B cell (primary cell): Measurements from ENCODE around the gene RNF220.

Experiments
- EZH2 ChIP-seq: IDR thresholded peaks from 2 replicates; pipeline ENCODE4 v1.6.1; 2012; ENCODE audit warnings: borderline replicate concordance, low read depth, mild to moderate bottlenecking, moderate library complexity, low read length; ENCODE audit not compliant: insufficient read depth, poor library complexity, severe bottlenecking
- TF ChIP-seq, protein P1 (sequence below): fragments of 200-600 bp; IDR thresholded peaks from one replicate; pipeline ENCODE4 v1.8.0; 2022; ENCODE audit warnings: antibody characterized with exemption, mild to moderate bottlenecking

DNA sequence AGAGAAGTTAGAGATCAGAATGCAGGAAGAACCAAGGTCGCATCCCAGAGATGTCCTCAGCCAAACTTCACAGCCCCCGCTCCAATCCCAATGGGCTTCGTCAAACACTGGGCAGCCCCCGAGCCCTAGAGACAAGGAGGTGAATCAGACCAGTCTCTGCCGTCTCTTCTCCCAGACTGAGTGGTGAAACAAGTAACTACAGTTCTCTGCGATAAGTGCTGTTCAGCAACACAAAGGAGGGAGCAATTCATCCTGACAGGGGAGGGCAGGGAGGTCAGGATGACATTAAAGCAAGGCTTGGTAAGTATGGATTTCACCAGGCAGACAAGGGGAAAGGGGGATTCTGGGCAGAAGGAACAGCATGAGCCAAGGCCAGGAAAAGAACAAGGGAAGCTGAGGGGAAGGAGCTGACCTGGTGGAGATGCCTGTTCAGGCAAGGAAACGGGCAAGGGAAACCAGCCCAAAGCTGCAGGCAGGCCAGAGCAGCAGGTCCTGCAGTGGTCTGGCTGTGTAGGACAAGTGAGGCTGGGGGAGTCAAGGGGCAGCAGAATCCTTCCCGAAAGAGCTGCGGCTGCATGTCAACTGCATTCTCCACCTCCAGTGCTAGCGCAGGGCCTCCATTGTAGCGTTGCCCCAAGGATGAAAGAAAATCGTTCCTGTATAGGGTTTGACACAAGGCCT lies 36.4 kb upstream of the RNF220 start:
- TF ChIP-seq, protein P1, sequence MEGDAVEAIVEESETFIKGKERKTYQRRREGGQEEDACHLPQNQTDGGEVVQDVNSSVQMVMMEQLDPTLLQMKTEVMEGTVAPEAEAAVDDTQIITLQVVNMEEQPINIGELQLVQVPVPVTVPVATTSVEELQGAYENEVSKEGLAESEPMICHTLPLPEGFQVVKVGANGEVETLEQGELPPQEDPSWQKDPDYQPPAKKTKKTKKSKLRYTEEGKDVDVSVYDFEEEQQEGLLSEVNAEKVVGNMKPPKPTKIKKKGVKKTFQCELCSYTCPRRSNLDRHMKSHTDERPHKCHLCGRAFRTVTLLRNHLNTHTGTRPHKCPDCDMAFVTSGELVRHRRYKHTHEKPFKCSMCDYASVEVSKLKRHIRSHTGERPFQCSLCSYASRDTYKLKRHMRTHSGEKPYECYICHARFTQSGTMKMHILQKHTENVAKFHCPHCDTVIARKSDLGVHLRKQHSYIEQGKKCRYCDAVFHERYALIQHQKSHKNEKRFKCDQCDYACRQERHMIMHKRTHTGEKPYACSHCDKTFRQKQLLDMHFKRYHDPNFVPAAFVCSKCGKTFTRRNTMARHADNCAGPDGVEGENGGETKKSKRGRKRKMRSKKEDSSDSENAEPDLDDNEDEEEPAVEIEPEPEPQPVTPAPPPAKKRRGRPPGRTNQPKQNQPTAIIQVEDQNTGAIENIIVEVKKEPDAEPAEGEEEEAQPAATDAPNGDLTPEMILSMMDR: no peak
- TF ChIP-seq EZH2: no peak
